GM19397 (cell line): ENCODE results near the gene UBE2L5.

Experiments used
- ATAC-seq: cut with Tn5 transposase; IDR thresholded peaks from one replicate; pipeline ENCODE4 v1.9.1; 2021; ENCODE audit warnings: mild to moderate bottlenecking, moderate library complexity; ENCODE audit not compliant: unreplicated experiment

The UBE2L5 gene

GRCh38 chr13:30404207-30404606, 18.1 kb upstream of the UBE2L5 start:
- no peak for ATAC-seq

- ATAC-seq: no peak
Measured at GRCh38 chr13:30406779-30407416, 15.4 kb upstream of the UBE2L5 start.

- peak; percentile 92 for ATAC-seq
Measured at GRCh38 chr13:30408319-30409101, 13.8 kb upstream of the UBE2L5 start.

- ATAC-seq: no peak
Measured at GRCh38 chr13:30409886-30410704, 12.2 kb upstream of the UBE2L5 start.

GRCh38 chr13:30410705-30411125, 11.6 kb upstream of the UBE2L5 start:
- no peak for ATAC-seq

- no peak for ATAC-seq
Measured at GRCh38 chr13:30412346-30412745, 9.9 kb upstream of the UBE2L5 start.

GRCh38 chr13:30413842-30414241, 8.5 kb upstream of the UBE2L5 start:
- ATAC-seq: no peak

- ATAC-seq: peak; percentile 73
Measured at GRCh38 chr13:30415430-30416030, 6.8 kb upstream of the UBE2L5 start.

GRCh38 chr13:30416471-30416870, 5.8 kb upstream of the UBE2L5 start:
- ATAC-seq: no peak

GRCh38 chr13:30418075-30418716, 4.1 kb upstream of the UBE2L5 start:
- no peak for ATAC-seq

GRCh38 chr13:30418717-30419459, 3.4 kb upstream of the UBE2L5 start:
- ATAC-seq: no peak

- peak; percentile 37 for ATAC-seq
Measured at GRCh38 chr13:30421093-30422053, 920 bp upstream of the UBE2L5 start.

GRCh38 chr13:30423891-30424290, 1.6 kb downstream of the UBE2L5 start:
- ATAC-seq: no peak

- no peak for ATAC-seq
Measured at GRCh38 chr13:30429235-30429634, 6.9 kb downstream of the UBE2L5 start.

- ATAC-seq: no peak
Measured at GRCh38 chr13:30429721-30430694, 7.7 kb downstream of the UBE2L5 start.

GRCh38 chr13:30431269-30431940, 9.1 kb downstream of the UBE2L5 start:
- ATAC-seq: peak; percentile 37

- ATAC-seq: no peak
Measured at GRCh38 chr13:30435911-30436451, 13.7 kb downstream of the UBE2L5 start.
